ENCODE data around the gene ANKS3. TPM values are rescaled to one million over a fixed set of nuclear protein-coding genes. Genes with fewer than 3 reads are reported as not detected.
"Not testable (repeated sequence)": the region's sequence is repeated elsewhere in the genome, so short reads cannot be mapped to it uniquely, and the experiment has no call there.

ANKS3 gene
- total RNA-seq, 1 experiment from 2014 or later = 25.5 TPM

DNA sequence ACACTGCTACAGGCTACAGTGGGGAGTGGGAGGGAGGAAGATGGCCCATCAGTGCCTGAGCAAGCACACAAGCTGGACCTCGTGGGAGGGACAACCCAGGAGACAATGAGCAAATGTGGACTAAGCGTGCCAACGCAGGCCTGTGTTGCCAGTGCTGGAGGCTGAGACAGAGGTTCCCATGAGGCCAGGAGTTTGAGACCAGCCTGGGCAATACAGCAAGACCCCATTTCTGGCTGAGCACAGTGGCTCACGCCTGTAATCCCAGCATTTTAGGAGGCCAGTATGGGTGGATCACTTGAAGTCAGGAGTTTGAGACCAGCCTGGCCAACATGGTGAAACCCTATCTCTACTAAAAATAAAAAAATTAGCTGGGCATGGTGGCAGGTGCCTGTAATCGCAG lies 4.3 kb upstream of the ANKS3 start:
- H3K9me2 ChIP-seq (ENCODE audit: insufficient read depth); H3K4me3 ChIP-seq (replicated peaks in 1 of 2; ENCODE audit: low read depth in 1 of 2, low read length in 2 of 2); H3K27me3 ChIP-seq (ENCODE audit: insufficient read depth, low read length); DNase-seq (ENCODE audit: low read depth, low spot score); CTCF ChIA-PET; H3K9ac ChIP-seq (ENCODE audit: low read length); H3K36me3 ChIP-seq (ENCODE audit: control insufficient read depth in 1 of 2, insufficient read depth in 2 of 2, low read length in 2 of 2); ATAC-seq; intact Hi-C loops (cut with micrococcal nuclease); H3K79me2 ChIP-seq (ENCODE audit: insufficient read depth, low read length); H2AFZ ChIP-seq (ENCODE audit: low read depth, low read length, poor library complexity, severe bottlenecking); RAD21 ChIA-PET (ENCODE audit: low non-redundant PET in 1 of 2, low total read pairs in 2 of 2, uncharacterized antibody in 2 of 2, unreplicated experiment in 2 of 2); POLR2A ChIA-PET; BruUV-seq (replicated peaks); H3K27ac ChIP-seq (ENCODE audit: low read depth, low read length); H4K20me1 ChIP-seq (ENCODE audit: insufficient read depth); H3K4me2 ChIP-seq (ENCODE audit: low read length); H3K9me3 ChIP-seq (ENCODE audit: control insufficient read depth in 1 of 2, insufficient read depth in 1 of 2, low read depth in 1 of 2, low read length in 2 of 2): not testable (repeated sequence)
- peaks cover 8 to 11% of the 10 kb centered on the region in 2 experiments; a peak in 3 of 4 replicates for H3K4me1 ChIP-seq (ENCODE audit: control insufficient read depth in 1 of 2, insufficient read depth in 2 of 2, low read length in 2 of 2)

DNA sequence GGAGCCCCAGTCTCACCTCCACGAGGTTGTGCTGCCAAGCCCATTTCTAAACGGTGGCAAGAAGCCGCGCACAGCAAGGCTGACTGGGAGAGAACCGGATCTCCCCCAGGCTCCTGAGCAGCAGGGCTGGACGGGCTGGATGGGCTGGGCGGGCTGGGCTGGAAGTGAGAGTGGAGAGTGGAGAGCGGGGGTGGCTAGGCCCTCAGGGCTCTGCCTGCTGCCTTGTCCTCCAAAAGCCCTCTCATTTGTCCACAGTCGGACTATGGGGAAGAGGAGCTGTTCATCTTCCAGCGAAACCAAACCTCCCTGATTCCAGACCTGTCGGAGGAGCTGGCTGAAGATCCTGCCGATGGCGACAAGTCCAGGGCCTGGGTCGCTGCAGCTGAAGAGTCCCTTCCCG lies 3.5 kb upstream of the ANKS3 start:
- ATAC-seq = no peak
- H4K20me1 ChIP-seq (ENCODE audit: insufficient read depth) = no peaks in the 10 kb centered on the region
- H3K36me3 ChIP-seq (ENCODE audit: control insufficient read depth in 1 of 2, insufficient read depth in 2 of 2, low read length in 2 of 2) = no peaks in the 10 kb centered on the region
- H2AFZ ChIP-seq (ENCODE audit: low read depth, low read length, poor library complexity, severe bottlenecking) = no peak overlapping the region
- no peak overlapping the region for H3K27ac ChIP-seq (ENCODE audit: low read depth, low read length)
- no peaks in the 10 kb centered on the region for H3K27me3 ChIP-seq (ENCODE audit: insufficient read depth, low read length)
- H3K79me2 ChIP-seq (ENCODE audit: insufficient read depth, low read length) = peaks cover 14% of the 10 kb centered on the region
- no peak for DNase-seq (ENCODE audit: low read depth, low spot score)
- H3K4me2 ChIP-seq (ENCODE audit: low read length) = no peak overlapping the region
- CTCF ChIA-PET = no interaction called here
- POLR2A ChIA-PET = no interaction called here
- H3K4me1 ChIP-seq (ENCODE audit: control insufficient read depth in 1 of 2, insufficient read depth in 2 of 2, low read length in 2 of 2) = peaks cover 8 to 19% of the 10 kb centered on the region in 2 experiments
- no peak overlapping the region for H3K9ac ChIP-seq (ENCODE audit: low read length)
- RAD21 ChIA-PET (ENCODE audit: low non-redundant PET in 1 of 2, low total read pairs in 2 of 2, uncharacterized antibody in 2 of 2, unreplicated experiment in 2 of 2) = no interaction called here
- no TSS peak for BruUV-seq (replicated peaks)
- no peaks in the 10 kb centered on the region for H3K9me2 ChIP-seq (ENCODE audit: insufficient read depth)
- H3K4me3 ChIP-seq (replicated peaks in 1 of 2; ENCODE audit: low read depth in 1 of 2, low read length in 2 of 2) = no peak overlapping the region
- no peaks in the 10 kb centered on the region for H3K9me3 ChIP-seq (ENCODE audit: control insufficient read depth in 1 of 2, insufficient read depth in 1 of 2, low read depth in 1 of 2, low read length in 2 of 2)
- TF ChIP-seq, protein P1, sequence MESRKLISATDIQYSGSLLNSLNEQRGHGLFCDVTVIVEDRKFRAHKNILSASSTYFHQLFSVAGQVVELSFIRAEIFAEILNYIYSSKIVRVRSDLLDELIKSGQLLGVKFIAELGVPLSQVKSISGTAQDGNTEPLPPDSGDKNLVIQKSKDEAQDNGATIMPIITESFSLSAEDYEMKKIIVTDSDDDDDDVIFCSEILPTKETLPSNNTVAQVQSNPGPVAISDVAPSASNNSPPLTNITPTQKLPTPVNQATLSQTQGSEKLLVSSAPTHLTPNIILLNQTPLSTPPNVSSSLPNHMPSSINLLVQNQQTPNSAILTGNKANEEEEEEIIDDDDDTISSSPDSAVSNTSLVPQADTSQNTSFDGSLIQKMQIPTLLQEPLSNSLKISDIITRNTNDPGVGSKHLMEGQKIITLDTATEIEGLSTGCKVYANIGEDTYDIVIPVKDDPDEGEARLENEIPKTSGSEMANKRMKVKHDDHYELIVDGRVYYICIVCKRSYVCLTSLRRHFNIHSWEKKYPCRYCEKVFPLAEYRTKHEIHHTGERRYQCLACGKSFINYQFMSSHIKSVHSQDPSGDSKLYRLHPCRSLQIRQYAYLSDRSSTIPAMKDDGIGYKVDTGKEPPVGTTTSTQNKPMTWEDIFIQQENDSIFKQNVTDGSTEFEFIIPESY (IDR thresholded peaks at IDR 0.05; ENCODE audit: extremely low read depth, insufficient replicate concordance, low read length) = no peak
- TF ChIP-seq, protein P2, sequence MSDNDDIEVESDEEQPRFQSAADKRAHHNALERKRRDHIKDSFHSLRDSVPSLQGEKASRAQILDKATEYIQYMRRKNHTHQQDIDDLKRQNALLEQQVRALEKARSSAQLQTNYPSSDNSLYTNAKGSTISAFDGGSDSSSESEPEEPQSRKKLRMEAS (IDR thresholded peaks at IDR 0.05) = no peak
- TF ChIP-seq, protein P3, sequence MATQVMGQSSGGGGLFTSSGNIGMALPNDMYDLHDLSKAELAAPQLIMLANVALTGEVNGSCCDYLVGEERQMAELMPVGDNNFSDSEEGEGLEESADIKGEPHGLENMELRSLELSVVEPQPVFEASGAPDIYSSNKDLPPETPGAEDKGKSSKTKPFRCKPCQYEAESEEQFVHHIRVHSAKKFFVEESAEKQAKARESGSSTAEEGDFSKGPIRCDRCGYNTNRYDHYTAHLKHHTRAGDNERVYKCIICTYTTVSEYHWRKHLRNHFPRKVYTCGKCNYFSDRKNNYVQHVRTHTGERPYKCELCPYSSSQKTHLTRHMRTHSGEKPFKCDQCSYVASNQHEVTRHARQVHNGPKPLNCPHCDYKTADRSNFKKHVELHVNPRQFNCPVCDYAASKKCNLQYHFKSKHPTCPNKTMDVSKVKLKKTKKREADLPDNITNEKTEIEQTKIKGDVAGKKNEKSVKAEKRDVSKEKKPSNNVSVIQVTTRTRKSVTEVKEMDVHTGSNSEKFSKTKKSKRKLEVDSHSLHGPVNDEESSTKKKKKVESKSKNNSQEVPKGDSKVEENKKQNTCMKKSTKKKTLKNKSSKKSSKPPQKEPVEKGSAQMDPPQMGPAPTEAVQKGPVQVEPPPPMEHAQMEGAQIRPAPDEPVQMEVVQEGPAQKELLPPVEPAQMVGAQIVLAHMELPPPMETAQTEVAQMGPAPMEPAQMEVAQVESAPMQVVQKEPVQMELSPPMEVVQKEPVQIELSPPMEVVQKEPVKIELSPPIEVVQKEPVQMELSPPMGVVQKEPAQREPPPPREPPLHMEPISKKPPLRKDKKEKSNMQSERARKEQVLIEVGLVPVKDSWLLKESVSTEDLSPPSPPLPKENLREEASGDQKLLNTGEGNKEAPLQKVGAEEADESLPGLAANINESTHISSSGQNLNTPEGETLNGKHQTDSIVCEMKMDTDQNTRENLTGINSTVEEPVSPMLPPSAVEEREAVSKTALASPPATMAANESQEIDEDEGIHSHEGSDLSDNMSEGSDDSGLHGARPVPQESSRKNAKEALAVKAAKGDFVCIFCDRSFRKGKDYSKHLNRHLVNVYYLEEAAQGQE (IDR thresholded peaks at IDR 0.05; ENCODE audit: low read depth) = no peak
- TF ChIP-seq FOSL1 (IDR thresholded peaks at IDR 0.05; ENCODE audit: low read depth) (no peak), EZH2 (IDR thresholded peaks at IDR 0.05) (no peak), RAD21 (IDR thresholded peaks at IDR 0.05; ENCODE audit: low read depth) (no peak), POLR2A (IDR thresholded peaks at IDR 0.05; ENCODE audit: borderline replicate concordance, extremely low read depth, insufficient read depth, insufficient read length) (no peak), CEBPB (IDR thresholded peaks at IDR 0.05; ENCODE audit: low read depth) (no peak)
- intact Hi-C loops (cut with micrococcal nuclease) = no loop called here
